Astrocyte of the hippocampus (primary cell): ENCODE measurements around the gene DCP1A.
"Not testable (repeated sequence)": the region's sequence is repeated elsewhere in the genome, so short reads cannot be mapped to it uniquely, and the experiment has no call there.

ENCODE experiments used
- DNase-seq: peaks from one replicate; pipeline ENCODE4 v3.0.0; 2011; ENCODE audit warnings: low read depth, low spot score

Gene DCP1A

GRCh38 chr3:53347261-53348064 is at the start of gene DCP1A:
DCP1A (minus strand) TSS chr3:53347543; CDS start chr3:53347517, 26 bp downstream.
- DNase-seq, result peak; percentile 99

GRCh38 chr3:53384465-53385423 is 37.4 kb upstream of the DCP1A start:
- no peak for DNase-seq

GRCh38 chr3:53382106-53382505 is 34.8 kb upstream of the DCP1A start:
- DNase-seq, result no peak

GRCh38 chr3:53380306-53380705 is 33.0 kb upstream of the DCP1A start:
- DNase-seq, result no peak

- DNase-seq, result no peak
Measured at GRCh38 chr3:53379898-53380297, 32.6 kb upstream of the DCP1A start.

- DNase-seq, result no peak
Measured at GRCh38 chr3:53377794-53378193, 30.5 kb upstream of the DCP1A start.

GRCh38 chr3:53376679-53377078 is 29.3 kb upstream of the DCP1A start:
- no peak for DNase-seq

GRCh38 chr3:53375019-53375418 is 27.7 kb upstream of the DCP1A start:
- DNase-seq, result peak; percentile 80

- not testable (repeated sequence) for DNase-seq
Measured at GRCh38 chr3:53370719-53371118, 23.4 kb upstream of the DCP1A start.

- DNase-seq, result no peak
Measured at GRCh38 chr3:53361852-53362251, 14.5 kb upstream of the DCP1A start.

- no peak for DNase-seq
Measured at GRCh38 chr3:53357458-53357857, 10.1 kb upstream of the DCP1A start.

GRCh38 chr3:53354945-53355498 is 7.7 kb upstream of the DCP1A start:
- peak; percentile 29 for DNase-seq

- no peak for DNase-seq
Measured at GRCh38 chr3:53353202-53353601, 5.9 kb upstream of the DCP1A start.

GRCh38 chr3:53350652-53351051 is 3.3 kb upstream of the DCP1A start:
- peak; percentile 7 for DNase-seq

GRCh38 chr3:53348118-53348517 is 775 bp upstream of the DCP1A start:
- not testable (repeated sequence) for DNase-seq

- DNase-seq, result no peak
Measured at GRCh38 chr3:53346922-53347260, 452 bp downstream of the DCP1A start.

- peak; percentile 51 for DNase-seq
Measured at GRCh38 chr3:53346514-53346913, 829 bp downstream of the DCP1A start.

- DNase-seq, result peak; percentile 20
Measured at GRCh38 chr3:53342353-53342752, 5.0 kb downstream of the DCP1A start.

- DNase-seq, result peak; percentile 37
Measured at GRCh38 chr3:53337167-53337940, 10.0 kb downstream of the DCP1A start.

- DNase-seq, result no peak
Measured at GRCh38 chr3:53334742-53335141, 12.6 kb downstream of the DCP1A start.

GRCh38 chr3:53331871-53332270 is 15.5 kb downstream of the DCP1A start:
- no peak for DNase-seq
